WTC11 (cell line): ENCODE data around the gene CLVS2.

ENCODE experiments used
- JAZF1 ChIP-seq: fragments of 250-450 bp; sonication (Bioruptor Pico); IDR thresholded peaks from 2 replicates; pipeline ENCODE4 v1.9.0; 2021; ENCODE audit warnings: moderate library complexity, mild to moderate bottlenecking, inconsistent platforms
- NR1H2 ChIP-seq: sonication (generic); formaldehyde crosslinking; IDR thresholded peaks from 2 replicates; pipeline ENCODE4 v1.9.0; 2021; ENCODE audit warnings: mild to moderate bottlenecking, moderate library complexity, missing genetic modification reagents
- NR3C1 ChIP-seq: sonication (generic); formaldehyde crosslinking; conservative IDR thresholded peaks from 2 replicates; pipeline ENCODE4 v1.8.1; 2023; ENCODE audit warnings: low read depth, mild to moderate bottlenecking, missing genetic modification reagents
- ZNF416 ChIP-seq: fragments of 250-450 bp; sonication (Bioruptor Pico); IDR thresholded peaks from 2 replicates; pipeline ENCODE4 v1.9.0; 2021; ENCODE audit warnings: mild to moderate bottlenecking, inconsistent platforms
- TF ChIP-seq, protein P1 (sequence below): sonication (generic); formaldehyde crosslinking; IDR thresholded peaks from 2 replicates; pipeline ENCODE4 v1.8.0; 2022; ENCODE audit warnings: mild to moderate bottlenecking, missing genetic modification reagents
- TF ChIP-seq, protein P2 (sequence below): sonication (generic); formaldehyde crosslinking; IDR thresholded peaks from 2 replicates; pipeline ENCODE4 v1.8.0; 2022; ENCODE audit warnings: mild to moderate bottlenecking, missing genetic modification reagents
- TF ChIP-seq, protein P3 (sequence below): sonication (generic); formaldehyde crosslinking; IDR thresholded peaks from 2 replicates; pipeline ENCODE4 v1.8.1; 2023; ENCODE audit warnings: mild to moderate bottlenecking, moderate library complexity, missing genetic modification reagents
- TF ChIP-seq, protein P4 (sequence below): fragments of 200-600 bp; IDR thresholded peaks from 2 replicates; pipeline ENCODE4 v1.8.0; 2022; ENCODE audit warnings: antibody characterized with exemption

DNA sequence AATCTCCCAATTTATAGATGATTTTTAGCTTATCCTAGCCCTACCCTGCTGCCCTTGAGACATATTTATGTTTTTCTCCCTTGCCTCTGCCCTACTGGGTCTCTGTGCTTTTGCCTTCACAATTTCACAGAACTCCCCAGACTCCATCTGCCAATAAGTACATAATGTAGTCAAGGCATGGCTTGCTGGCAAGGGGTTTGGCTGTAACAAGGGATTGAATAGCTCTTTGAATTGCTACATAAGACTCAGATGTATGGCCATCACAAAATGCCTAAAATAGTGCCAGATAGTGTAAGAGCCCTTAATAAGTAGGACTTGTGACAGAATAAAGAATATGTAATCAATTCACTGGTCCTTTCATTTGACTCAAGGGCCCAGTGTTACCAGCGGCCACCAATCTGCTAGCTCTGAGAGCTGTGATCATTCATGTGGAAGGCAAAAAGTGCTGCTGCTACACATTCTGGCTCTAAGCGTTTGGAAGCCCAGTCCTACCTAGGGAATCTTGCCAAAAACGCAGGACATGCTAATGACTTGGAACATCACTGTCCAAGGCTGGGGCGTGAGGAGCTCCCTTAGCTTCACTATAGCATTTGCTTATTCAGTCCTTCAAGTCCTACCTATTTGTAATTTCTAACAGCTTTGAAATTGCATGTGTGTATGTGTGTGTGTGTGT is 20.5 kb downstream of the CLVS2 start:
- TF ChIP-seq NR1H2 (CRISPR knock-in tag), result no peak
- TF ChIP-seq, protein P1, sequence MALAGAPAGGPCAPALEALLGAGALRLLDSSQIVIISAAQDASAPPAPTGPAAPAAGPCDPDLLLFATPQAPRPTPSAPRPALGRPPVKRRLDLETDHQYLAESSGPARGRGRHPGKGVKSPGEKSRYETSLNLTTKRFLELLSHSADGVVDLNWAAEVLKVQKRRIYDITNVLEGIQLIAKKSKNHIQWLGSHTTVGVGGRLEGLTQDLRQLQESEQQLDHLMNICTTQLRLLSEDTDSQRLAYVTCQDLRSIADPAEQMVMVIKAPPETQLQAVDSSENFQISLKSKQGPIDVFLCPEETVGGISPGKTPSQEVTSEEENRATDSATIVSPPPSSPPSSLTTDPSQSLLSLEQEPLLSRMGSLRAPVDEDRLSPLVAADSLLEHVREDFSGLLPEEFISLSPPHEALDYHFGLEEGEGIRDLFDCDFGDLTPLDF (CRISPR knock-in tag), result no peak
- TF ChIP-seq, protein P2, sequence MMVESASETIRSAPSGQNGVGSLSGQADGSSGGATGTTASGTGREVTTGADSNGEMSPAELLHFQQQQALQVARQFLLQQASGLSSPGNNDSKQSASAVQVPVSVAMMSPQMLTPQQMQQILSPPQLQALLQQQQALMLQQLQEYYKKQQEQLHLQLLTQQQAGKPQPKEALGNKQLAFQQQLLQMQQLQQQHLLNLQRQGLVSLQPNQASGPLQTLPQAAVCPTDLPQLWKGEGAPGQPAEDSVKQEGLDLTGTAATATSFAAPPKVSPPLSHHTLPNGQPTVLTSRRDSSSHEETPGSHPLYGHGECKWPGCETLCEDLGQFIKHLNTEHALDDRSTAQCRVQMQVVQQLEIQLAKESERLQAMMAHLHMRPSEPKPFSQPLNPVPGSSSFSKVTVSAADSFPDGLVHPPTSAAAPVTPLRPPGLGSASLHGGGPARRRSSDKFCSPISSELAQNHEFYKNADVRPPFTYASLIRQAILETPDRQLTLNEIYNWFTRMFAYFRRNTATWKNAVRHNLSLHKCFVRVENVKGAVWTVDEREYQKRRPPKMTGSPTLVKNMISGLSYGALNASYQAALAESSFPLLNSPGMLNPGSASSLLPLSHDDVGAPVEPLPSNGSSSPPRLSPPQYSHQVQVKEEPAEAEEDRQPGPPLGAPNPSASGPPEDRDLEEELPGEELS (CRISPR knock-in tag), result no peak
- TF ChIP-seq JAZF1 (CRISPR knock-in tag), result no peak
- TF ChIP-seq NR3C1 (CRISPR knock-in tag), result no peak
- TF ChIP-seq, protein P3, sequence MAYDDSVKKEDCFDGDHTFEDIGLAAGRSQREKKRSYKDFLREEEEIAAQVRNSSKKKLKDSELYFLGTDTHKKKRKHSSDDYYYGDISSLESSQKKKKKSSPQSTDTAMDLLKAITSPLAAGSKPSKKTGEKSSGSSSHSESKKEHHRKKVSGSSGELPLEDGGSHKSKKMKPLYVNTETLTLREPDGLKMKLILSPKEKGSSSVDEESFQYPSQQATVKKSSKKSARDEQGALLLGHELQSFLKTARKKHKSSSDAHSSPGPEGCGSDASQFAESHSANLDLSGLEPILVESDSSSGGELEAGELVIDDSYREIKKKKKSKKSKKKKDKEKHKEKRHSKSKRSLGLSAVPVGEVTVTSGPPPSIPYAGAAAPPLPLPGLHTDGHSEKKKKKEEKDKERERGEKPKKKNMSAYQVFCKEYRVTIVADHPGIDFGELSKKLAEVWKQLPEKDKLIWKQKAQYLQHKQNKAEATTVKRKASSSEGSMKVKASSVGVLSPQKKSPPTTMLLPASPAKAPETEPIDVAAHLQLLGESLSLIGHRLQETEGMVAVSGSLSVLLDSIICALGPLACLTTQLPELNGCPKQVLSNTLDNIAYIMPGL (CRISPR knock-in tag), result no peak
- TF ChIP-seq, protein P4, sequence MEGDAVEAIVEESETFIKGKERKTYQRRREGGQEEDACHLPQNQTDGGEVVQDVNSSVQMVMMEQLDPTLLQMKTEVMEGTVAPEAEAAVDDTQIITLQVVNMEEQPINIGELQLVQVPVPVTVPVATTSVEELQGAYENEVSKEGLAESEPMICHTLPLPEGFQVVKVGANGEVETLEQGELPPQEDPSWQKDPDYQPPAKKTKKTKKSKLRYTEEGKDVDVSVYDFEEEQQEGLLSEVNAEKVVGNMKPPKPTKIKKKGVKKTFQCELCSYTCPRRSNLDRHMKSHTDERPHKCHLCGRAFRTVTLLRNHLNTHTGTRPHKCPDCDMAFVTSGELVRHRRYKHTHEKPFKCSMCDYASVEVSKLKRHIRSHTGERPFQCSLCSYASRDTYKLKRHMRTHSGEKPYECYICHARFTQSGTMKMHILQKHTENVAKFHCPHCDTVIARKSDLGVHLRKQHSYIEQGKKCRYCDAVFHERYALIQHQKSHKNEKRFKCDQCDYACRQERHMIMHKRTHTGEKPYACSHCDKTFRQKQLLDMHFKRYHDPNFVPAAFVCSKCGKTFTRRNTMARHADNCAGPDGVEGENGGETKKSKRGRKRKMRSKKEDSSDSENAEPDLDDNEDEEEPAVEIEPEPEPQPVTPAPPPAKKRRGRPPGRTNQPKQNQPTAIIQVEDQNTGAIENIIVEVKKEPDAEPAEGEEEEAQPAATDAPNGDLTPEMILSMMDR, result no peak
- TF ChIP-seq ZNF416 (CRISPR knock-in tag), result no peak
